Stimulated activated CD4-positive, alpha-beta T cell treated with anti-CD3 and anti-CD28 coated beads, Interleukin-15, amount 100 ng/mL, for 1 hour (primary cell): ENCODE measurements around the gene CASTOR1.

Experiments used
- DNase-seq, 2 donors: peaks; one replicate each; pipeline ENCODE4 v3.0.0-alpha.2; 2020; ENCODE audit warnings: low read depth in 1 of 2, low spot score in 1 of 2

CASTOR1 gene

DNA sequence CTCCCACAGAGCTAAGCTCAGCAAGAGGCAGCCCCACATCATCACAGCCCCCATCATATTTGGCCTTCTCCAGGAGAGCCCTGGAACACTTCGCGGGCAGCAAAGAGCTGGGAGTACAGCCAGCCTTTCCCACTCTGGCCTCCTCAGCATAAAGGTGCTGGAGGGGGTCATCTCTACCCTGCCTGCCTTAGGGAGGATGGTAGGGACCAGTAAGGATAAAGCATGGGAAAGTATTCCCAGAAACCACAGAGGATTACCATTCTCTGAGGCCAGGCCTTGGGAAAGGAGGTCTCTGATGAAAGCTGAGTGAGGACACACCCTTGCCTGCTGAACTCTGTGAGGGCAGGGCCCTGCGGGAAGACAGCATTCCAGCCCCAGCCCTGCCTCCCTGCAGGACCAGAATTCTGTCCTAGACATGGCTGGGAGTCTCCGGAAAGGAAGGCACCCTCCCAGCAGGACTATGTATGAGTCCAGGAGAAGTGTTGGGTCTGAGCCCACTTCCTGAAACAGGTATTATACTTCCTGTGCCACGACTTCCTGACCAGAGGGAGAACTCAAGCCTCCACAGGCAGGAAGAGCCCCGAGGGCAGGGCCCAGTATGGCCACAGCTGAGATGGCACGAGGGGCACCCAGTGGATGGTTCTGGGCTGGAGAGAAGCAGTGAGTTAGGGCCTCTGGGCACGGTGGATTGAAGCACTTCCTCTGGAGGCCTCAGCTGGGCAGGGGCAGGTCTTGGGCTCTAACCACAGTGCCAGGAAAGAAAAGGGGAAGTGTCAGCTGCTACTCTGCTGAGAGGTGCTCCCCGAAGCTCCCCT, 12.9 kb upstream of the CASTOR1 start:
- DNase-seq: no peak

GRCh38 chr22:30299322-30299721, 10.0 kb upstream of the CASTOR1 start:
- no peak for DNase-seq

DNA sequence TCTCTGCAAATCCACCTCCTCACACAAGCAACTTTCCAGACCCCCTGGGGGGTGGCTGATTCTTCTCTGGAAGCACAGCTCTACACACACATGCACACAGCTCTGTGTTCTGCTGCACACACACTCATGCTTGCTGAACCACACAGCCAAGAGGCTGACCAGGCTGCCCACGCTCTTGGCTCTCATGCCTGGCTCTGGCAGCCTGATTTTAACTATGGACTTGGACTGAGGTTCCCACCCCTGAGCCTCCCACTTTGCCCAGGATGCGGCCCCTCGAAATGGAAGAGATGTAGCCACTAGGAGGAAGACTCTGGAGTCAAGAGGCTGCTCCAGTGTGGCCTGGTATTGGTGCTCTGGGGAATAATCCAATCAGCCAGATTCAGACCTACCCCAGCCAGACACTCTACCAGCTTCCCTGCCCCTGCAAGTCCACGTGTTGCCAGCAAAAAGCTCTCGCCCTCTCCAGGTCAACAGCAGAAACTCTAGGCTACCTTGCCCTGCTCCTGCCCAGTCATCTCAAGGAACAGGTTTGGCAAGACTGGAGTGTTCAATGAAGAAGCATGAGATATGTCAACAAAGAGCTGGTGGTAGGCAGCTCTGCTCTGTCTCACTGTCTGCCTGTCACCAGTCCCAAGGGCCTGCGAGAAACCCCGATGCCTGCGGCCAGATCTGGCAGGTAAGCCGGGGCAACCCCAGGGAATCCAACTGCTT, 8.8 kb upstream of the CASTOR1 start:
- DNase-seq: no peak

GRCh38 chr22:30297276-30297990, 8.1 kb upstream of the CASTOR1 start:
- DNase-seq: no peak

DNA sequence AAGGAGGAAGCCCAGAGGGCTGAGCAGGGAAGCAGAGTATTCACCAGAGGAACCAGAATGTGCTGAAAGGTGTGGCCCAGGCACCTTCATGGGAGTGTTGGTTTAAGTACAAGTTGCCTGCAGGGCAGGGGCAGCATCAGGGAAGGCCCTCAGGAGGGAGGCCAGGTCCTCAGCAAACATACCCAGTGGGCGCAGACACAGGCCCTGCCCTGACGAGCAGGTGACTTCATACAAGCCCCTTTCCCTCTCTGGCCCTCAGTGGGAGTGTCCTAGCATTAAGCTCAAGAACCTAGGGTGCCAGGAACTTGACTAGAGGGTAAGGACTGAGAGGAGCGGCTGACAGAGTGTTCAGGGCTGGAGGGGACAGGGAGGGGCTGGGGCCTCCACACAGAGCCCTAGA, 7.5 kb upstream of the CASTOR1 start:
- DNase-seq: no peak

- DNase-seq: no peak
Observed at GRCh38 chr22:30296324-30296723, 7.0 kb upstream of the CASTOR1 start.

GRCh38 chr22:30295576-30295975, 6.3 kb upstream of the CASTOR1 start:
- no peak for DNase-seq

GRCh38 chr22:30294830-30295229, 5.5 kb upstream of the CASTOR1 start:
- DNase-seq: no peak

DNA sequence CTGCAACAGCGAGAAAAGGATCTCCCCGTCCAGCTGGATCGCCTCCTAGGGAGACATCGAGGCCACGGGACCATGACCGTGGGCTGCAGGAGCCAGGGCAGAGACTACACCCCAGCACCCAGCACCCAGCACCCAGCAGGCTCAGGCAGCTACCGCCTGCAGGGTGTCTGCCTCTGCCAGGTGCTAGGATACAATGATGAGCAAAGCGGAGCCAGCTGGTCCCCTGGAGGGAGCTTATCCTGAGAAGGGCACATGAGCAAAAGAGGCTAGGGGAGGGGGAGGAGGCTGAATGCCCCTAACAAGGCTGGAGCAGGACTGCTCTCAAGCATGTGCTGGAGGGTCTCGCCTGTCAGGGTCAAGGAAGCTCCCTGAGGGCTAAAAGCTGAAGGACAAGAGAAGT, 4.8 kb upstream of the CASTOR1 start:
- DNase-seq: no peak

DNA sequence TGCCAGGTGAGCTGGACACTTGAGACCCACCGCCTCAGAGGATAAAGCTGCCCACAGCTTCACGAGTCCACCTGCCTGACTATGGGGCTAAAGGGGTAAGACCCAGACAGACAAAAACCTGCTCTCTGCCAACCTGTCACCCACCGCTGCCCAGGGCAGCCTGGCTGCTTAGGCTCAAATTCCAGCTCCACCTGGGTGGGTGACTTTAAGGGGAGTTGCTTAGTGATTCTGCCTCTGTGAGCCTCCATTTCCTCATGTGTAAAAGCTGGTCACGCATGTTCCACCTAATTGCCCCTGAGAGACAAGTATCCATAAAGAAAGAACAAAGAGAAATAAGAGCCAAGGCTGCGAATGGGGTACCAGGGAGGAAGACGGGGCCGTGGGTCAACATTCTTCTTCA, 3.7 kb upstream of the CASTOR1 start:
- no peak for DNase-seq

GRCh38 chr22:30292069-30292970, 3.0 kb upstream of the CASTOR1 start:
- DNase-seq: no peak

GRCh38 chr22:30291058-30291892, 2.0 kb upstream of the CASTOR1 start:
- DNase-seq: no peak

DNA sequence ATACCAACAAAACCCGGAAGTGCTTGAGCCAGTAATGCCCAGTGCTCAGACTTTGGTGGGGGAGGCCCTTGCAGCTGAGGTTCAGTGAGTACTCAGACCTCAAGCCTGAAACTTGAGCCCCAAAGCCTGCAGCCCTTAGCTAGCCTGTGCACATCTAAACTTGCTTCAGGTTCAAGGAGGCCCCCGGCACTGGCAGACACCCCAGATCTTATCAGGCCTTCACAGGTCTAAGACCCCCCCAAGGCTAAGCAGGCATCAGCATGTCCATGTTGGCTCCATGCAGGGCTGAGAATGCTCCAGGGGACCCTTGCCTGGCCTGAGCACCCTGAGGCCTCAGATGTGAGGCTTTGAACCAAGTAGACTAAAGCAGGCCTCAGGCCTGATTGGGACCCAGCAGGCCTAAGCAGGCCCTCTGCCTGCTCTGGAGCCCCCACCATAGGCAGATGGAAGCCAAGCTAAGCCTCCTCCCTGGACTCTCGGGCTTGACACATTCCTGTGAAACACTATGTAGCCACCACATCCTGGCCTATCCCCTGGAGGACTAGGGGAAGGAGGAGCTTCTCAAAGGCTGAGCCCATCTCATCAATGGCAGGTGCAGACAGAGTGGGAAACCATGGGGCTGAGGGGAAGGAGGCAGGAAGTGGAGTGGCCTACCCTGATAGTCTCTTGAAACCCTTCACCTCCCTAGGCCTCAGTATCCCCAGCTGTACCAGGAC, 1.2 kb upstream of the CASTOR1 start:
- DNase-seq: no peak

DNA sequence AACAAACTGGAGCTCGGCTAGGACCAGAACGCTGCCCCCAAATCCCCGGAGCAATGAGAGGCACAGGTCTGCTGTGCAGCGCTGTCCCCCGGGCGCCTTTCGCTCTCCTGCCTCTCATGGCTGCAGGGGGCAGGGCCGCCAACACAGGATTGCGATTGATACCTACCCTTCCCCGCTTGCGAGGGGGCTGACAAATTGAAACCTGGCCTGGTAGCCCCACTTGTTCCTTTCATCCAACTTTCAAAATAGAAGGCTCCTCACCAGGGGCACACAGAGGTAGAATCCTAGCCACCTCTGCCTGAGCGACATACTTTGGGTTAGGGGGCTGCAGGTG, 642 bp upstream of the CASTOR1 start:
- DNase-seq: no peak

DNA sequence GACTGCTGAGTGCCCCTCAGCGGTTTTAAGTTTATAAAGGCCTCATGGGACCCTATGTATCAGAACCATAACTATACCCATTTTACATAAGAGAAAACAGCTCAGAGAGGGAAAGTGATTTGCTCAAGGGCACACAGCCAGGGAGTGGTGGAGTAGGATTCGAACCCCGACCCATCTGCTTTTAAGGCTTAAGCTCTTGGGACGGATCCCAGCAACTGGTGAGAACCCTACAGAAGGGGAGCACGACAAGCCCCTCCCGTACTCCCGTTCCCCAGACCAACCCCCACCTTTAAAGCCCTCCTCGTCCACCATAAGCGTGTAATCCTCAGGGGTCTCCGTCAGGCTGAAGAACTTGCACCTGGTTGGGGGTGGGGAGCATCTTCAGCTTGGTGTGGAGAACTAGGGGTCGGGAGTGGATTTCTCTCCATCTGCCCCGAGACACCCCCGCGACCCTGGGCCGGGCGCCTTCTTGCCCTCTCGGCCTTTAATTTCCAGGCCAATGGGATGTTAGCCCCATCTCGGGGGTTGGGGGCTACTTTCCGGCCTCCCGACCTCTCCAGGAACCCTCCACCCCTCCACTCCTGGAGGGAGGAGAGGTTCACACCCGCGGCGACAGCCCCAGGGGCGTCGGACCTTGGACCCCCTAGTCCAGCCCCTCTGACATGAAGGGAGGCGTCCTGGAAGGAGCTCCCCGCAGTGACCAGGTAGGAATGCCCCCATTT, 725 bp downstream of the CASTOR1 start:
- no peak for DNase-seq

- peak; percentile 80 to 82 for DNase-seq
Observed at GRCh38 chr22:30287648-30288418, 1.5 kb downstream of the CASTOR1 start.

GRCh38 chr22:30286813-30287647, 2.3 kb downstream of the CASTOR1 start:
- peak; percentile 75 to 86 for DNase-seq
